Naive thymus-derived CD4-positive, alpha-beta T cell (primary cell): ENCODE measurements around the gene BDKRB2. TPM values are rescaled to one million over a fixed set of nuclear protein-coding genes. Genes with fewer than 3 reads are reported as not detected.

Experiments
- ATAC-seq: fragments of 150-1000 bp; cut with Tn5 transposase; 2 replicates; pipeline ENCODE4 v1.10.0; 2021; ENCODE audit warnings: mild to moderate bottlenecking, moderate library complexity
- CTCF ChIA-PET: fragments of 350-600 bp; sonication (Branson Sonifier 250); formaldehyde crosslinking; loops from one replicate; lab custom pipeline; 2021; ENCODE audit warnings: antibody characterized with exemption; lab: Charles Lee
- POLR2A ChIA-PET: fragments of 350-600 bp; sonication (Branson Sonifier 250); formaldehyde crosslinking; loops from one replicate; lab custom pipeline; 2021; ENCODE audit warnings: antibody characterized with exemption, inconsistent platforms; lab: Charles Lee
- DNase-seq, 9 donors: peaks; one replicate each; pipeline versions ENCODE4 v3.0.0 to v3.0.0-alpha.2; 2020 to 2022; ENCODE audit warnings: mixed read lengths in 1 of 9
- H3K27ac ChIP-seq: one replicate; pipeline ENCODE4 v1.7.0; 2013; ENCODE audit warnings: mild to moderate bottlenecking, low read depth, low read length, moderate library complexity
- H3K27me3 ChIP-seq, 2 donors: one replicate each; pipeline ENCODE4 v1.7.0; 2013; ENCODE audit warnings: low read length in 2 of 2, mild to moderate bottlenecking in 2 of 2, moderate library complexity in 2 of 2; ENCODE audit not compliant: control insufficient read depth in 2 of 2, insufficient read depth in 2 of 2
- H3K36me3 ChIP-seq, 3 experiments: 1 replicate in 2 of 3; 2 replicates in 1 of 3; pipeline ENCODE4 v1.7.0; 2013; ENCODE audit warnings: low read length in 3 of 3, mild to moderate bottlenecking in 3 of 3, moderate library complexity in 1 of 3; ENCODE audit not compliant: insufficient read depth in 3 of 3, control insufficient read depth in 2 of 3
- H3K4me1 ChIP-seq, 2 donors: one replicate each; pipeline ENCODE4 v1.7.0; 2013; ENCODE audit warnings: low read length in 2 of 2, mild to moderate bottlenecking in 2 of 2, moderate library complexity in 1 of 2; ENCODE audit not compliant: control insufficient read depth in 2 of 2, insufficient read depth in 2 of 2
- H3K4me3 ChIP-seq: 2 replicates; pipeline ENCODE4 v1.7.0; 2013; ENCODE audit warnings: mild to moderate bottlenecking, low read length
- H3K9me3 ChIP-seq, 3 experiments: 1 replicate in 2 of 3; 2 replicates in 1 of 3; pipeline ENCODE4 v1.7.0; 2013; ENCODE audit warnings: low read length in 3 of 3; ENCODE audit not compliant: control insufficient read depth in 2 of 3
- H3K27ac Mint-ChIP-seq, 9 donors: one replicate each; pipeline ENCODE4 v1.8.0; 2020 to 2022; ENCODE audit warnings: mixed read lengths in 9 of 9, mild to moderate bottlenecking in 8 of 9, moderate library complexity in 5 of 9, inconsistent platforms in 2 of 9
- H3K27me3 Mint-ChIP-seq, 5 donors: one replicate each; pipeline ENCODE4 v1.8.0; 2021 to 2022; ENCODE audit warnings: mixed read lengths in 5 of 5, mild to moderate bottlenecking in 1 of 5
- H3K36me3 Mint-ChIP-seq, 5 donors: one replicate each; pipeline ENCODE4 v1.8.0; 2020 to 2022; ENCODE audit warnings: mixed read lengths in 5 of 5, mild to moderate bottlenecking in 3 of 5, inconsistent platforms in 1 of 5
- H3K4me1 Mint-ChIP-seq, 7 donors: one replicate each; pipeline ENCODE4 v1.8.0; 2020 to 2022; ENCODE audit warnings: mixed read lengths in 7 of 7, mild to moderate bottlenecking in 3 of 7, inconsistent platforms in 1 of 7
- H3K4me3 Mint-ChIP-seq, 10 donors: one replicate each; pipeline ENCODE4 v1.8.0; 2020 to 2022; ENCODE audit warnings: mild to moderate bottlenecking in 10 of 10, mixed read lengths in 10 of 10, moderate library complexity in 6 of 10, inconsistent platforms in 2 of 10
- H3K9me3 Mint-ChIP-seq, 11 donors: one replicate each; pipeline ENCODE4 v1.8.0; 2020 to 2022; ENCODE audit warnings: mixed read lengths in 11 of 11, mild to moderate bottlenecking in 4 of 11, inconsistent platforms in 1 of 11, moderate library complexity in 1 of 11
- intact Hi-C, 2 donors: fragments of 100-400 bp; cut with micrococcal nuclease; formaldehyde crosslinking; loops; one replicate each; pipeline ENCODE4 v1.15.1; 2023
- polyA plus RNA-seq, 2 donors: library from polyadenylated mRNA; unstranded; fragments of 300-500 nt; fragmentation: Illumina TruSeq; gene quantifications; one replicate each; pipeline ENCODE4 v1.2.3, GENCODE V29; 2021
- total RNA-seq, 6 experiments: library from RNA in 5 of 6; stranded (reverse) in 5 of 6; gene quantifications; 1 replicate in 5 of 6; 2 replicates in 1 of 6; pipeline ENCODE4 v1.2.3 and lab custom pipeline; 2021 to 2026

Gene BDKRB2
- total and polyA plus RNA-seq, 7 experiments from 2014 or later: 0.08 TPM; not detected in 6

DNA sequence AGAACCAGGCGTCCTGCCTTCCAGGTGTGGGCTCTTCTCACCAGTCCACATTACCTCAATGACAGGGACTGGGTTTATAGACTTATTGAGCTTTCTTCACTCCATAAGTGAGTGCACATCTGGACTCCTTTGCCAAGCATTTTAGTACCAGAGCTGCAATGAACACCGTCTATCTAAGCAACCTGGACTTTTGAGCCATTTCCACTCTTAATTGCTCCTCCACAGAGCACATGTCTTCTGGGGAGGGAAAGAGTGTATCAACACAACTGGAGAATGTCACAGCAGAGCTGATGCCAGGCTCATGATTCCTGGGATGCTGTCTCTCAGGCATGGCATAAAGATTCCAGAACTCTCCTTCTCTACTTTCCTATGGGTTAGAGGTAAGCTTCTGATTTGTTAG is 43.0 kb upstream of the BDKRB2 start:
- Histone ChIP-seq H3K27me3 (no peaks in the 10 kb centered on the region), H3K27ac (no peak overlapping the region), H3K36me3 (no peaks in the 10 kb centered on the region), H3K4me1 (no peaks in the 10 kb centered on the region), H3K4me3 (no peak overlapping the region), H3K9me3 (no peaks in the 10 kb centered on the region)
- ATAC-seq (no peak), DNase-seq (no peak)
- H3K9me3 Mint-ChIP-seq: no peaks in the 10 kb centered on the region
- H3K4me1 Mint-ChIP-seq: peaks cover 0 to 5% (median 0%) of the 10 kb centered on the region in 7 donors
- no peak overlapping the region for H3K4me3 Mint-ChIP-seq
- no peaks in the 10 kb centered on the region for H3K36me3 Mint-ChIP-seq
- intact Hi-C loops: no loop called here
- H3K27ac Mint-ChIP-seq: no peak overlapping the region
- CTCF ChIA-PET: no interaction called here
- no peaks in the 10 kb centered on the region for H3K27me3 Mint-ChIP-seq
- POLR2A ChIA-PET: no interaction called here

DNA sequence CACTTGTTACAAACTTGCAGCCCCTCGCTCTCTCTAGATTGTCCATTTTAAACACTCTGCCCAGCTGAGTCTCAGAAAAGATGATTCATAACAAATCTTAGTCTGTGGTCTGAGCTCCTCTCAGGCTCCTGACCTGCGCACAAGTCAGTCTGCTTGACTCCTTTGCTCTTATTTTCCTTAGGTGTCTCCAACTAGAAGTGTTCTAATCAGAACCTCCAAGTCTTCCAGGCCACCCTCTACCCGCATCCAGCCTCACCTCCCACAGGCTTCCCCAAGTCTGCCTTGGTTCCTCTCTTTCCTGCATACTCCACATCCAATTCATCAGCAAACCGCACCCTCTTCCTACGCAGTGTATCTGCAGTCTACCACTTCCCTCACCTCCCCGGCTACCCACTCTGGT is 42.4 kb upstream of the BDKRB2 start:
- no peak for ATAC-seq
- Mint-ChIP-seq H3K27ac (peak overlapping the region in 1 of 9 donors; percentile 58), H3K4me1 (peaks cover 0 to 5% (median 0%) of the 10 kb centered on the region in 7 donors), H3K4me3 (no peak overlapping the region), H3K9me3 (no peaks in the 10 kb centered on the region), H3K27me3 (no peaks in the 10 kb centered on the region), H3K36me3 (no peaks in the 10 kb centered on the region)
- Histone ChIP-seq H3K4me3 (no peak overlapping the region), H3K27ac (no peak overlapping the region), H3K9me3 (no peaks in the 10 kb centered on the region), H3K27me3 (no peaks in the 10 kb centered on the region), H3K4me1 (no peaks in the 10 kb centered on the region), H3K36me3 (no peaks in the 10 kb centered on the region)
- ChIA-PET CTCF (no interaction called here), POLR2A (no interaction called here)
- intact Hi-C loops: no loop called here
- no peak for DNase-seq

DNA sequence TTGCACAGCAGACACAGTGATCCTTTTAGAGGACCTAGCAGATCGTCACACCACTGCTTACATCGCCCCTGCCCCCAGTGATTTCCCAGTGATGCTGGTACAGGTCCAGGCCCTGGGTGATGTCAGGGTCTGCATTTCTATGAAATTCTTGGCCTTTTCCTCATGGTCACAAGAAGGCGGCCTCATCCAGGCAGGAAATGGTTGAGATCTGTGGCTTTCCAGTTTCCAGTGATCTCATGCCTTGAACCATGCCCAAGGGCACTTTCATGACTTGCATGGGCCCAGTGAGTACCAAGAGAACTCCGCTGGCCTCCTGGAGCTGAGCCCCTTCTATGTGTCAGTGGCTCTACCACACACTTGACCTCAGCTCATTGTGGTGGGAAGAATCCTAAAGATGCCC is 41.9 kb upstream of the BDKRB2 start:
- H3K36me3 Mint-ChIP-seq: no peaks in the 10 kb centered on the region
- CTCF ChIA-PET: no interaction called here
- H3K9me3 Mint-ChIP-seq: no peaks in the 10 kb centered on the region

DNA sequence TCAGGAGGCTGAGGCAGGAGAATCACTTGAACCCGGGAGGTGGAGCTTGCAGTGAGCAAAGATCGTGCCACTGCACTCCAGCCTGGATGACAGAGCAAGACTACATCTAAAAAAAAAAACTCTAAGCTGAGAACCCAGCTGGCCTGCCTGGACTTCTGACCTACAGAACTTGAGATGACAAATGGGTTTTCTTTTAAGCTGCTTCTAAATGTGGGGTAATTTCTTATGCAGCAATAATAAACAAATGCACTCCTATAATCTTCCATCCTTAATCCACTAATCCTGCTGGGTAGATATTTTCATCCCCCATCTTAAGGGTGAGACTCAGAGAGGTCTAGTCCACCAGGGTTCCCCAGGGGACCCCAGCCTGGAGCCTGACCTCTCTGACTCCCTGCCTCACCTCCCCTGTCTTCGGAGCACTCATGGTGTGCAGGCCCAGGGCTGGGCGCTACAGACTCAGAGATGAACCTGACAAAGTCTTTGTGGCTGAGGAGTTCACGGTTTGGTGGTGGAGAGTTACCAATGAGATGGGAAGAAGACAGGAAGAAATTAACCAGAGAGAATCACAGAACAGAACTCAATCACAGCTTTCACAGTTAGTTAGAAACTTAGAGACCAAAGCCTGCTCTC is 39.7 kb upstream of the BDKRB2 start:
- H3K4me1 Mint-ChIP-seq: peaks cover 0 to 5% (median 0%) of the 10 kb centered on the region in 7 donors
- POLR2A ChIA-PET: interaction anchor here (0.6 kb wide), 1 partner anchor 112 kb away, joined by 3 read pairs; no protein-coding TSS in a partner anchor
- CTCF ChIA-PET: no interaction called here
- Histone ChIP-seq H3K27me3 (no peaks in the 10 kb centered on the region), H3K36me3 (no peaks in the 10 kb centered on the region), H3K4me1 (no peaks in the 10 kb centered on the region), H3K27ac (no peak overlapping the region), H3K4me3 (no peak overlapping the region), H3K9me3 (no peaks in the 10 kb centered on the region)
- DNase-seq (no peak), ATAC-seq (no peak)
- H3K36me3 Mint-ChIP-seq: no peaks in the 10 kb centered on the region
- H3K4me3 Mint-ChIP-seq: no peak overlapping the region
- no peak overlapping the region for H3K27ac Mint-ChIP-seq
- H3K27me3 Mint-ChIP-seq: no peaks in the 10 kb centered on the region
- intact Hi-C loops: no loop called here
- H3K9me3 Mint-ChIP-seq: no peaks in the 10 kb centered on the region

More for the DNA sequence above, 41.9 kb upstream of the BDKRB2 start:
- H3K36me3 ChIP-seq: no peaks in the 10 kb centered on the region
- ATAC-seq: no peak
- Mint-ChIP-seq H3K27me3 (no peaks in the 10 kb centered on the region), H3K27ac (peak overlapping the region in 1 of 9 donors; percentile 58), H3K4me3 (no peak overlapping the region), H3K4me1 (peaks cover 0 to 5% (median 0%) of the 10 kb centered on the region in 7 donors)
- no peaks in the 10 kb centered on the region for H3K9me3 ChIP-seq
- DNase-seq: no peak
- H3K27ac ChIP-seq: no peak overlapping the region
- H3K4me3 ChIP-seq: no peak overlapping the region
- no peaks in the 10 kb centered on the region for H3K27me3 ChIP-seq
- no peaks in the 10 kb centered on the region for H3K4me1 ChIP-seq
- intact Hi-C loops: no loop called here
- POLR2A ChIA-PET: no interaction called here

DNA sequence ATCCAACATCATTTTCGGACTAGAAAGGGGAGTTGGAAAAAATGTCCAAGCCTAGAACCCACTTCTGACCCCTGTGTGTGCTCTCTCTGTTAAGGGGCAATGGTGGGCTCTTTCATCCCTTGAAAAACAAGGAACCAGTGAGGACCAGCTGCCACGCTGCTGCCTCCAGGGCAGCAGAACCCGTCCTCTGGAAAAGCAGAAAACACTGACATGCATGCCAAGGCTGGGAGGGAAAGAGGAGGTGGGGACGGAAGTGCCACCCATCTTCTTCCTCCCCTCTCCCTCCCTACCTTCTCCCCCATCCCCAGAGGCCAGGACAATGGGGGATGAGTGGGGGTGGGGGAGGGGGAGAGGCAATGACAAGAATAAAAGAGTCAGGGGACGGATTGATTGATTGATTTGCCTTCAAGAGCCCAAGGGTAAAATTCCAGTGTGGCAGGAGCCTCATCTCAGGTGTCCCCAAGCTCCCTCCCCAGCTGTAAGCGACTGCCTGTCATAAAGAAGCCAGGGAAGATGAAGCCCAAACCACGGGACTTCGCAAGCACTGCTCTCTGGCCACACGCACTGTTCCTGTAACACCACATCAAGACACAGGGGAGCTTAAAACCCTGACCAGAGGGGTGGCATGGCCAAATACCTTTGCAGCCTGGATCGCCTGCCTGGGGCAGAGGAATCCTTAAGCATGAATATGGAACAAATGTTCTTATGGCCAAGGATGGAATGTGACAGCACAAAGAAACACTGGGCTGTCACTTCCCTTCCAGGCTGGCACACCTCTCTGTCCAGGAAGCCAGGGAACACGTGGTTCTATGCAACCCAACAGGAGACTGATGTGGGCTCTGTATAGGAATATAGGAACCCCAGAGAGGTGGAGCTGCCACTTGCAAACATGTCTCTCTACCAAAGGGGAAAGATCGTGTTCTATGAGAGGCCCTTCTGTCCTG is 38.9 kb upstream of the BDKRB2 start:
- DNase-seq (no peak), ATAC-seq (no peak)
- ChIA-PET POLR2A (no interaction called here), CTCF (no interaction called here)
- Histone ChIP-seq H3K27me3 (no peaks in the 10 kb centered on the region), H3K4me1 (no peaks in the 10 kb centered on the region), H3K36me3 (no peaks in the 10 kb centered on the region), H3K9me3 (no peaks in the 10 kb centered on the region), H3K4me3 (no peak overlapping the region), H3K27ac (no peak overlapping the region)
- H3K4me3 Mint-ChIP-seq: no peak overlapping the region
- no peaks in the 10 kb centered on the region for H3K9me3 Mint-ChIP-seq
- H3K4me1 Mint-ChIP-seq: peaks cover 0 to 5% (median 0%) of the 10 kb centered on the region in 7 donors
- no peaks in the 10 kb centered on the region for H3K27me3 Mint-ChIP-seq
- intact Hi-C loops: no loop called here
- H3K27ac Mint-ChIP-seq: no peak overlapping the region
- H3K36me3 Mint-ChIP-seq: no peaks in the 10 kb centered on the region

DNA sequence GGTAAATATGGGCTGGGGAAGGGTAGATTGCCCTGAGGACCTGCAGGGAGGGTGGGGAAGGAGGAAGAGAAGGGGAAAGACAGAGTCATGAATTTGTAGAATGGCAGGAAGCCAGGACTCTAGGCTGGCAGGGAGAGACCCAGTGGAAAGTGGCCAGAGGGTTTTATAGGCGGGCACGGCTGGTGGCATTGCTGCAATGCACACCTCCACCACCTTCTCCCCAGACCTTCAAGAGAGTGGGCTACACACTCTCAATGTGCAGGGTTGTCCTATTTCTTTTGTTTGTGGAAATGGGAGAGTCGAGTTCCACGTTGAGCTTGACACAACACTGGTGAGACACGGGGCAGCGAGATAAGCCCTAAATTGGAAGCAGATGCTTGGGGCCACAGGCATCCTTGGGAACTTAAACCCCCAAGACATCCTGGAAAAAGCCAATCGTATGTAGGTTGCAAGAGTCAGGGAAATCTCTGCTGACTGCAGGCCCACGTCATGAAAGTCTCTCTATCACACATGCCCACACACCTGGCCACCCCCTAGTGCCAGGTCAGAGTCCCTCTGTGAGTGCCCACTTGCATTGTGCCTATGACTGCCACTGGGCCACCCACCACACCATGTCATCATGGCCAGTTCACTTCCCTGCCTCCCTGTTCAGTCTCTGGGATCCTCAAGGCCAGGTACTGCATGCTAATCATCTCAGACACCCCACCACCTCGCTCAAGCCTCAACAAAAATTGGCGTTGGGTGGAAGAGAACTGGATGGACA is 38.0 kb upstream of the BDKRB2 start:
- Histone ChIP-seq H3K36me3 (no peaks in the 10 kb centered on the region), H3K27ac (no peak overlapping the region), H3K4me1 (no peaks in the 10 kb centered on the region), H3K4me3 (no peak overlapping the region), H3K27me3 (no peaks in the 10 kb centered on the region), H3K9me3 (no peaks in the 10 kb centered on the region)
- no peaks in the 10 kb centered on the region for H3K36me3 Mint-ChIP-seq
- DNase-seq (no peak), ATAC-seq (no peak)
- ChIA-PET CTCF (no interaction called here), POLR2A (no interaction called here)
- H3K4me1 Mint-ChIP-seq: peaks cover 0 to 5% (median 0%) of the 10 kb centered on the region in 7 donors
- H3K9me3 Mint-ChIP-seq: no peaks in the 10 kb centered on the region
- no peak overlapping the region for H3K4me3 Mint-ChIP-seq
- H3K27ac Mint-ChIP-seq: no peak overlapping the region
- intact Hi-C loops: no loop called here
- H3K27me3 Mint-ChIP-seq: no peaks in the 10 kb centered on the region
